NCI-H1048 (cell line): Measurements from ENCODE around the gene CEP55.
"Not testable (repeated sequence)": the region's sequence is repeated elsewhere in the genome, so short reads cannot be mapped to it uniquely, and the experiment has no call there.

Source experiments
- DNase-seq: peaks from one replicate; lab custom pipeline; 2025; lab: John Stamatoyannopoulos, UW

The CEP55 gene

DNA sequence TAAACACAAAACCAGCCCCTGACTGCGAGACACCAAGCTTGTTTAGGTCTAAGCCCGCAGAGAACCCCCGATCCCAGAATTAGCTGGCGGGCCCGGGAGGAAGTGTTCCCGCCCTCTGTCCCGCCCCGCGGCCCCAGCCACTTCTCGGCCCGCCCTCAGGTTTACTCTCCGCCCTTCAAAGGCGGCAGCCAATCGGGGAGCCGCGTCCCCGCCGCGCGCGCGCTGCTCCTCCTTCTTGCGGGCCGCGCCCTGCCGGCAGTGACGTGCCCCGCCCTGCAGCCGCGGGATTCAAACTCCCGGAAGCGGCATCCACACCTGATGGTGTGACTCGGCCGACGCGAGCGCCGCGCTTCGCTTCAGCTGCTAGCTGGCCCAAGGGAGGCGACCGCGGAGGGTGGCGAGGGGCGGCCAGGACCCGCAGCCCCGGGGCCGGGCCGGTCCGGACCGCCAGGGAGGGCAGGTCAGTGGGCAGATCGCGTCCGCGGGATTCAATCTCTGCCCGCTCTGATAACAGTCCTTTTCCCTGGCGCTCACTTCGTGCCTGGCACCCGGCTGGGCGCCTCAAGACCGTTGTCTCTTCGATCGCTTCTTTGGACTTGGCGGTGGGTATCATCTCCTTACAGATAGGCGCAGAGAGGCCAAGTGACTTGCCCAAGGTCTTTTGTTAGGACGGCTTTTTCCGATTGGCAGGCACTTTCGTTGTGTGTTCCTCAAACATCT, at the start of gene CEP55:
CEP55 (plus strand) TSS at position 291 of the 720 bp plus-strand sequence. CDS start 3,440 bp downstream, outside the sequence.
- DNase-seq: peak; percentile 87

DNA sequence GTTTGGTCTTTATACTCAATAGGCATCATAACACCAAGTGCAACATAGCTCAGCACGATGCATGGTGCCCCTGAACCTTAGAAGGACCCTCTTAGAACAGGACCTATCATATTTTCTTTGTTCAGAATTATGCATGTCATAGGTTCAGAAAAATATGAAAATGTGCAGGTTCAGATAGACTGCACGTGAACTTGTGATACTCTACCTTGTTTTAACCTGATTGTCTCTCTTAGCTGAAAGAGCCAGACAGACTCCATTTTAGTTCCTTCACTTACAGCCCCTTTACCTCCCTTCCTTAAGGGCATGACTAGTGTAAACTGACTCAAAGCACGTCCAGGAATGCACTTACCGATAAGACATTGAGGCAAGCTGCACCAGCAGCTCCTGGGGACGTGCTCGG, 49.4 kb upstream of the CEP55 start:
- no peak for DNase-seq

DNA sequence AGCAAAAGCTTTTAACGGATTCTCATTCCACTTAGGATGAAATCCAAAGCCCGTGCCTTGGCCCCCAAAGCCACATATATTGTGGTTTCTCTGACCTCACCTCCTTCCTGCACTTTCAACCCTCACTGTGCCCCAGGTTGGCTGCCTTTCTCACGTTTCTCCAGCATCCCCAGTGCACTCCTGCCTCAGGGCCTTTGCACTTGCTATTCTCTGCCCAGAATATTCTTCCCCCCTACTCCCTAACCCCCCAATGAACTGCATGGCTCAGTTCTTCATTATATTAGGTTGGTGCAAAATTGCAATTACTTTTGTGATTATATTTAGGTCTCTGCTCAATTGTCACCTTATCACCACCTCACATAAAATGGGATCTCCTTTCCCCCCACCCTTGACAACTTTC, 48.4 kb upstream of the CEP55 start:
- DNase-seq: no peak

DNA sequence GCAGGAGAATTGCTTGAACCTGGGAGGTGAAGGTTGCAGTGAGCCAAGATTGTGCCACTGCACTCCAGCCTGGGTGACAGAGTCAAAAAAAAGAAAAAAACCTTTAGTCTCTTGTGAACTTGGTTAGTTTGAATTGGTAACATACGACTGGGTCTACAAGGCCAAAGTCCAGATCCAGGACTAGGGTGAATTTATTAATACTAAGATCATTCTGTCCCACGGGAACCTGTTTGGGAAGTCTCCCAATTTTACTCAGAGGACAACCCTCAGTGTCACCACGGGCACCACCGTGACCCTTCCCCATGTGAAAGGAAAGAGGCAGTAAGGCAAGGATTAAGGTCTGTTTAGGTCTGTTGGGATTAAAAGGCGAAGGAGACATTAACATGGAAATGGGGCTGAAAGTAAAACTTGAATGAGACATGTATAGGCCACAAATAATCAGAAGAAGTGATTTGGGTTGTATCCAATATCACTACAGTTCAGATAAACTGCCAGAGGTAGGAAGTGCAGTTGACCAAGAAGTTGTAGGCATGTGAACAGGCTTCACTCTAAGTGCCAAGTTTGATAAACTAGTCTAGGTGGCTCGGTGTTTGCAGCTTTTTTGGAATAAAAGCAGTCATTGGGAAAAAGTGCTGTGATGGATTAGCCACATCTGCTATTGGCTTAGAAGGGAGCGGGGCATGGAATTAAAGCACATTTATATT, 45.0 kb upstream of the CEP55 start:
- DNase-seq: no peak

DNA sequence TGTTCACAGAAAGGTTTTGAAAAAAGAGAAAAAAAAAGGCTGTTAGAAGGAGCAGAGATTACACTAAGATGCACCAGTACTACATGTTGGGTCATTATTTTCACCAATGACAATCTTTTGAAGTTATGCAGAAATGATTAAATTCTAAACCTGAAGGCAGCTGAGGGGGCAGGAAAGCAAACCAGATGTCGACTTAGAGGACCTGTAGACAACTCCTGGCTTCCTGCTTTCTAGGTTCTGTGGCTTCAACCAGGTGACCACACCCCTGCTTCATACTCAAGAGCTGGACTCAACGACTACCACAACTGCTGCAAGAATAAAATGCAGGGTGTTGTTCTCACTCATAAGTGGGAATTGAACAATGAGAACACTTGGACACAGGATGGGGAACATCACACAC, 44.3 kb upstream of the CEP55 start:
- no peak for DNase-seq

DNA sequence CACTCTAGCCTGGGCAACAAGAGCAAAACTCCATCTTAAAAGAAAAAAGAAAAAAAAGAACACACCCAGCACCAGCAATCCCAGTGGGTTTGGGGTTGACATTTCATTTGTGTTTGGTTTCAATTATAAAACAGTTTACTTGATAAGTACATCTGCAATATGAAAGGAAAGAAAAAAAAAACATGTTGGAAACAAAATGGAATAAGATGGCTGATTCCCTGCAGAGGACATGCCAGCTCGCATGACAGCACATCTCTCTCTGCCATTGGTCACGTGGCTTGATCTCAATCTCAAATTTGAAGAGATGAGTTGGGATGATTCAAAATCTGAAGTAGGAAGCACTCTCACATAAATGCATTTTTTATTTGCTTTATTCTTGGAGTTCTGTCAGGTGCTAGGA, 42.3 kb upstream of the CEP55 start:
- no peak for DNase-seq

DNA sequence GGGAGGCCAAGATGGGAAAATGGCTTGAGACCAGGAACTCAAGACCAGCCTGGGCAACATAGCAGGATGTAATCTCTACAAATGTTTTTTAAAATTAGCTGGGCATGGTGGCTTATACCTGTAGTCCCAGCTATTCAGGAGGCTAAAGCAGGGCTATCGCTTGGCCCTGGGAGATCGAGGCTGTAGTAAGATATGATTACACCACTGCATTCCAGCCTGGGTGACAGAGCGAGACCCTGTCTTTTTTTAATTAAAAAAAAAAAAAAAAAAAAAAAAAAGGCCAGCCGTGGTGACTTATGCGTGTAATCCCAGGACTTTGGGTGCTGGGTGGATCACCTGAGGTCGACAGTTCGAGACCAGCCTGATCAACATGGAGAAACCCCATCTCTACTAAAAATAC, 41.7 kb upstream of the CEP55 start:
- DNase-seq: no peak

DNA sequence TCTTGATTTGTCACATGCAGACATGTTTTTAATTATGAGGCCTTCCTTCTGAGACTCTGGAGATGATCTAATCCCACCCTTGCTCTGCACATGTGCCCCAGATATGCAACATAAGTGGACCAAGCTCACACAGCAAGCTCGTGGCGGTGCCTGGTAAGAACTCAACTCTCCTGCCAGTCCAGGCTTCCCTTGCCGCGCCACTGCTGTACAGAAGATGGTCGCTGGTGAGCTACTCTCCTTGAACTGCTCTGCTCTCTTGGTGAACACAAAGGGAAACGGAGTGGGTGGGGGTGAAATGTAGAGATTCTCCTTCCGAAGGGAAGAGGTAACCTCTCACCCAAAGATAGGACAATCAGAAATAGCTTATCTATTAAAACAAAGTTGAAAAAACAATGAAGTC, 39.9 kb upstream of the CEP55 start:
- no peak for DNase-seq

DNA sequence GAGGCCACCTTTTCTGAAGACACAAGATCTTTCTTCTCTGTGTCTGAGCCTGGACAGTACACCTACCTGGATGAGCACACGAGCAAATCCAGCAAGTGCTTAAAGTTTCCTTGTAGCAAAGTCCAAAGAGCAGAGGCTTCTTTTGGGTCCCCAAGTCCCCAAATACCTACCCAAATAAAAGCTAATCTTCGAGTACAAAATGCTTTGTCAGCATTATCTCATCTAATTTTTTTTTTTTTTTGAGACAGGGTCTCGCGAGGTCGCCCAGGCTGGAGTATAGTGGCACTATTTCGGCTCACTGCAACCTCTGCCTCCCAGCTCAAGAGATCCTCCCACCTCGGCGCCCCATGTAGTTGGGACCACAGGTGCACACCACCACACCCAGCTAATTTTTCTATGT, 38.9 kb upstream of the CEP55 start:
- DNase-seq: no peak

DNA sequence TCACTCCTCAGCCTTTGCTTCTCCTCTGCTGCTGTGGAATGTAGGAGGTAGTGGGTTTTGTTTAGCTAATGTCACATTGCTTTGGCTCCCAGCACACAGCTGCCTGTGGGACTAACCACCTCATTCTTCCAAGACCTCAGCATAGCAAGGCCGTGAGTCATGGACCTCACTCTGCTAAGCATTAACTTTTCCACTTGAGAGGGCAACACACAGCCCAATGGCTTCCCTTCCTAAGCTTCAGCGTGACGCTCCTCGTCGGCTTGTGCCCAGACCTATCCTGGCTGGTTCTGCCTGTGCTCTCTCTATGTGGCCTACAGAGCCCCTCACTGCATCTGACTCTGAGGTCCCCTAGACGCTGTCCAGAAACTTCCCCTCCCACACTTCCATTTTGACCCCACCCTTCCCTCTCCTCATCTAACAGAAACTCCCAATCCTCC, 37.6 kb upstream of the CEP55 start:
- no peak for DNase-seq

DNA sequence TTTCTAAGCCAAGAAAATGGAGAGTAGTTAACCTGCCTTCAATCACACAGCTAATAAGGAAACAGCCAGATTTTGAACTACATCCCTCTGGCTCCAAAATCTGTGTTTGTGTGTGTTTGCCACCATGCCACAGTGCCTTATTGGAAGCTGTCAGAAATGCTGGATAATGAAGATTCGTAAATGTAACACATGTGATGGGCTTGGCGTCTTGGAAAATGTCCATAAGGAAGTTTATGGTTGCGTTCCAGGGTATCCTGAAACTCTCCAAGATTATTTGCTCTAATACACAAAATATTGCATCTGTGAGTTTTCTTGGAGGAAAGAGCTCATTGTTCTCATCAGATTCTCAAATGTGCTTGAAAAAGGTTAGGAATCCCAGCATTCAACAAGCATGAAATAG, 36.9 kb upstream of the CEP55 start:
- DNase-seq: no peak

DNA sequence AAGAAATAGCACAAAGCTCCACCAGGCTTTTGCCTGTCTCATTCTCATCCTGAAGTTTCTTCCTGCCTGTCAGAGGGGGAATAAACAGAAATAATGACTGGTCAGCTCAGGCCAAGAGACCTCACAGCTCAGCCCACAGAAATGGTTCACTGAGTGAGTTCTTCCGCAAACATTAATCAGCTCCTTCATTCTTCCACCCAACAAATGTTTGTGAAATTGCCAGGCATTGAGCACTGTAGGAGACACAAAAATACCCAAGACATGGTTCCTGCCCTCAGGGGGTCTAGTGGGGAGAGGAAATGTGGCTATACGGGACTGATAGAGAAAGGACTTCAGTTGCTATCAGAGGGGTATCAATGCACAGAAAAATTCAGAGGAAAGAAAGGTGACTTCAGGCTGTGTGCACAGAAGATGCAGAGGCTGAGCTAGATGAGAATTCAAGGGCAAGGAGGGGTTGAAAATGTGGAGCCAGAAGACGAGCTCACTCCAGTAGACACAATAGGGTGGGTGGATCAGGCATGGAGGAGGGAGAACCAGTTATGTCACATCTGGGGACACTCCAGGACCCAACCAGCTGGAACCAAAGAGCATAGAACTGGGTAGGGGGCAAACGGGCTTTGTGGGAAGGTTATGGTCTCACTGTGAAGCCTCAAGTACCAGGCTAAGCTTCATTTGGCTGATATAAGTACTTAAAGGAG, 35.2 kb upstream of the CEP55 start:
- no peak for DNase-seq

DNA sequence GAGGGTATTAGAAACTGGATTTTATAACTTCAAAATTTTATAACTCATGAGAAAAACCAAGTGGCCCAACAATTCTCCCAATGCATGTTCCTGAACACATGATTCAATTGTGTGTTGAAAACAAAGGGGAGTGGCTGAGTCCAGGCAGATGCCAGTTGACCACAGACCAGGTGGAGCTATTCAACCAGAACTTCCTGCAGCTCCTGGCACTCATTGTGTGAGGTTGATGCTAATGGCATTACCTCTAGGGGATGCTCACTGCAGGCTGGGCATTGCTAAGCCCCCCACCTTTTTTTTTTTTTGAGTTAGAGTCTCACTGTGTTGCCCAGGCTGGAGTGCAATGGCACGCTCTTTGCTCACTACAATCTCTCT, 34.6 kb upstream of the CEP55 start:
- no peak for DNase-seq

DNA sequence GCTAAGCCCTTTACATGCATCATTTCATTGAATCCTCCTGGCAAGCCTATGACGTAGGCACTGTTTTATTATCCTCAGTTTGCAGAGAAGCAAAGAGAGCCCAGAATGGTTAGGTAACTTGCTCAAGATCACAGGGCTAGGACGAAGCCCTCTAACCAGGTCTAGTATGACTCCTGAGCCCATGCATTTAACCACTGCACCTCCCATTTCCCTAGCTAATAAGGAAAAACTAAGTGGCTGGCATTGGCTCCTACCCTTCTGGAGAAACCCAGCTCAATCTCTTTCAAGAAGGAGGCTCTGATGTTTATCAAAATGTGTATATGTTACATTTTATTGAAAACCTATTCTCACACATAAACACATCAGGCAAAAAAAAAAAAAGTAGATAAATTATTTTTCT, 34.0 kb upstream of the CEP55 start:
- DNase-seq: no peak

DNA sequence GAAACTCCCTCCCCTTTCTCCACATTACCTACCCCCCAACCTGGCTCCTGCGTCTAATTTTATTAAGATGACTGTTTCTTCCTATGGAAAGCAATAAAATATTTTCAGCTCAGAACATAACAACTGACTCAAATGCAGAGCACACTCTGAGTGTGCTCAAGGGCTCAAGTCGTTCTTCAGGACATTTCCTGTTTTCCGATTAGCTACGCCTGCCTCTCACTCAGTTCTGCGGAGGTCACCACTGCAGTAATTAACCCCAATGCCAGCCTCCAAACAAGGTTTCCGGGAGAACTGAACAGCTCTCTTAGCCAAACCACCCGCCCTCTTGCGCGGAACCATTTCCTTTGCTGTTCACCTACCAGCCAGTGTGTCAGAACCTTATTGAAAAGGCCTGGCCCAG, 33.5 kb upstream of the CEP55 start:
- no peak for DNase-seq

DNA sequence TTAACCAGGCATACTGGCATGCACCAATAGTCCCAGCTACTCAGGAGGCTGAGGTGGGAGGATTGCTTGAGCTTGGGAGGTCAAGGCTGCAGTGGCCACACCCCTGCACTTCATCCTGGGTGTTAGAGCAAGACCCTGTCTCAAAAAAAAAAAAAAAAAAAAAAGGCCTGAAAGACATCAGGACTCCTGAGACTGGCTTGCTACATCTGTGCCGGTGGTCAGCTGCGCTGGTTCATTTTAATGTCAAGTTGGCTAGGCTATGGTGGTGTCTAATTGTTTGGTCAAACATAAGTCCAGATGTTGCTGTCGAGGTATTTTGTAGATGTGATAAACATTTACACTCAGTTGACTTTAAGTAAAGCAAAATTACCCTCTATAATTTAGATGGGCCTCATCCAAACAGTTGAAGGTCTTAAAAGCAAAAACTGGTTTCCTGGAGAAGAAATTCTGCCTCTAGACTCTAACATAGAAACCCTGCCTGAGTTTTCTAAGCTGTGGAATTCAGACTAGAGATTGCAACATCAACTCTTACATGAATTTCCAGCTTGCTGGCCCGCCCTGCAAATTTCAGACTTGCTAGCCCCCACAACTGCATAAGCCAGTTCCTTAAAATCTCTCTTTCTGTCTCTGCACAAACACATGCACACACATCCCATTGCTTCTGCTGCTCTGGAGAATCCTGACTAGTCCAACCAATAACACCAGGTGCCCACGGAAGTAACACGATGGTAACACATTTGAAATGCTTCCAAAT, 32.5 kb upstream of the CEP55 start:
- no peak for DNase-seq

DNA sequence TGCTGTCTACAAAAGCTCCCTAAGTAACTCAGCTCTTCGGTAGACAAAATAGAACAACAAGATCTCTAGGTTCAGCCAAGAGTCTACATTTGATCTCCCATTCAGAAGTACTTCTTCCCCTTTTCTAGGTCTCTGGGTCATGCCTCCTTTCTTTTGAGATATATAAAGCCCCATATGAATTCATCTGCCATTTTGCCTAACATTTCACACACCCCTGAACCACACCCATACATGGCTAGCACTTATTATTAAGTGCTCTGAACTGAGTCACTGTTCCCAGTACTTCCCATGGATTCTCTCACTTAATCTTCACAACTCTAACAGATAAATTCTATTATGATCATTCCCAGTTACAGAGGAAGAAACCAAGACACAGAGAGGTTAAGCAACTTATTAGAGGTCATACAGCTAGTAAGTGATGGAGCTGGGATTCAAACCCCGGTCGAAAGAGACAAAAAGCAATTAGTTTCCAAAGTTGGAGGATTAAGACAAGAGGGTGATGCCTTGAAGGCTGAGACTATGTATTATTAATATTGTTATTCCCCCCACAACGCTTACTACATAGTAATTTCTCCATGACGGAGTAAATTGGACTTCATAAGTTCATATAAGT, 31.5 kb upstream of the CEP55 start:
- no peak for DNase-seq

DNA sequence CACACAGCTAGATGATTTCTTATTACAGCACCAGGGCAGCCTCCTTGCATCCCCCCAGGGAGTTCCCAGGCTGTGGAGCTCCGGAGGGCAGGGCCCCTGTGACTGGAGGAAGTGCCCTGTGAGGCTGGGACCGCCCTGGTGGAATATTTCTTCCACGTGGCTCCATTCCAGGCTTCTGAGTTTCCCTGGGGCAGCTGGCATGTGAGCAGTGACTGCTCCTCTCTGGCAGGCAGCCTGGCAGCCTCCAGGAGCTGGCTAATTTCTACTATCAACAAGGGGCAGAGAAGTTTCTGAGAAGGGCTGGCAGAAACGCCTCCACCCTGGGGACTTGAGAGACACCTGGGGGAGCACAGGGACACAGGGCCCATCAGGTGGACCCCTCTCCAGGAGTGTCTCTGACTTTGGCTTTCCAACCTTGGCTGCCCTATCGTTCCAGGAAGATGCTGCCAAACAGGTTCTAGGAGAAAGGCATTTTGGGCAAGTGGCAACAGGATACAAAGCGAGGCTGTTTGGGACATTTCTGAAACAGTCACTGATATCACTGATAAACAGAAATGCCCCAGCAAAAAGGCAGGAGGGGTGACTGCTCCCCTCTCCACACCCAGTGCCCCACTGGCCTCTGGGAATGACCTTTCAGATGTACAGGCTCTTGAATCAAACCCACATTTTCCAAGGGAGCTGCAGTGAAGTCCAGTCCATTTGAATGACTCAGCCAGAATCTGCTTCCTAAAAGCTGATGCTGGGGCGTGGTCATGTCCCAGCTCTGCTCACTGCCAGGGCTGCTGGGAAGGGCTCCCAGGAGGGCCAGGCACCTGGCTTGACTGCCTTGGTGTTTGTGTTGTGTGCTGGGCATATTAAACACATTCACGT, 30.4 kb upstream of the CEP55 start:
- no peak for DNase-seq

DNA sequence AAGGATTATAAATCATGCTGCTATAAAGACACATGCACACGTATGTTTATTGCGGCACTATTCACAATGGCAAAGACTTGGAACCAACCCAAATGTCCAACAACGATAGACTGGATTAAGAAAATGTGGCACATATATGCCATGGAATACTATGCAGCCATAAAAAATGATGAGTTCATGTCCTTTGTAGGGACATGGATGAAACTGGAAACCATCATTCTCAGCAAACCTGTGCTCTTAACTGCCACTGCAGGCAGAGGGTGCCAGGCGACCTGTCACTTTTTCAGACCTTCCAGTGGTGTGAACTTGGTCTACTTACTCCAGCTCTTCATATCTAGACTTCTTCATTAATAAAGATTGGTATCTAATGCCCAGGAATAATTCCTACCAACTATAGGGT, 28.8 kb upstream of the CEP55 start:
- not testable (repeated sequence) for DNase-seq

DNA sequence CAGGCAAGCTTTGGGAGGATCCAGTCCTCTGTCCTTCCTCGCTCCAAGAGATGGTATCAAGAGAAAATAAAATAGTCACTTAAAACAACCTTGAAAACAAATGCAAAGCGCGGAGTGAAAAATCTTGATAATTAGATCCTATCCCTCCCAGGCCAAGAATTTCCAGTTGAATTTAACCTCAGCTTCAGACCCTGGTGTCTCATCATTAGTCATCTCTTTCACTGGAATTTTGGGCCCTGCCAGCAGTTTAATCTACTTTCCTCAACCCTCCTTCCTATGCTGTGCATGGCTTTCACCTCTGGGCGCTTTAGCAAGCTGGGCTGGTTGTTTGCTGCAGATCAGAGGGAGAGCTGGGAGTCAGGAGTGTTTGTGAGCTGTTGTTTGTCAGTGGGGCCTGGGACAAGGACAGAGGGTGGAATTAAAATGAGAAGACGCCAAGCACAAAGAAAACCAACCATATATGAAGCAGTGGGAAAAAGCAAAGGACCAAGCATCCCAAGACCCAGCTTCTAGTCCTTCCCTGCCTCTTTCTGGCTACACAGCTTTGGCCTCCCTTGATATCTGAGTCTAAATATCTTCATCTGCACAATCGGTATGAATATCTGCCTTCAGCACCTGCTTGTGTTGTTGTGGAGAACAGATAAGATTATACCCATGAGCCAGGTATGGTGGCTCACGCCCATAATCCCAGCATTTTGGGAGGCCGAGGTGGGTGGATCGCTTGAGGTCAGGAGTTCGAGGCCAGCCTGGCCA, 27.8 kb upstream of the CEP55 start:
- DNase-seq: no peak
